H1 (cell line): Measurements from ENCODE around the gene RRM2. TPM values are rescaled to one million over a fixed set of nuclear protein-coding genes. Genes with fewer than 3 reads are reported as not detected.

ENCODE experiments used
- CTCF ChIA-PET: fragments of 300-600 bp; sonication (Branson Sonifier 250); formaldehyde crosslinking; loops from one replicate; lab custom pipeline; 2021; ENCODE audit not compliant: partially characterized antibody; lab: Charles Lee
- POLR2A ChIA-PET: fragments of 300-600 bp; sonication (Branson Sonifier 250); formaldehyde crosslinking; loops from one replicate; lab custom pipeline; 2021; ENCODE audit warnings: inconsistent platforms; ENCODE audit not compliant: partially characterized antibody; lab: Charles Lee
- DNase-seq, 2 experiments: peaks; one replicate each; pipeline versions ENCODE4 v3.0.0 to v3.0.0-alpha.2; 2010 to 2022; ENCODE audit warnings: low spot score in 2 of 2, low read depth in 1 of 2, mixed read lengths in 1 of 2
- FAIRE-seq: peaks from 2 replicates; lab custom pipeline; 2011; peaks lifted over from hg19 to GRCh38; lab: Jason Lieb, UNC
- H2AFZ ChIP-seq: 2 replicates; pipeline ENCODE4 v1.8.1; 2012; ENCODE audit warnings: low read length, inconsistent platforms
- H2AK5ac ChIP-seq: 2 replicates; pipeline ENCODE4 v1.6.1; 2013; ENCODE audit warnings: low read depth, low read length
- H2BK120ac ChIP-seq: replicated peaks from 2 replicates; pipeline ENCODE3; 2013; ENCODE audit warnings: low read depth, low read length, inconsistent platforms
- H2BK12ac ChIP-seq: 2 replicates; pipeline ENCODE4 v1.6.1; 2013; ENCODE audit warnings: low read depth, low read length
- H2BK15ac ChIP-seq: 2 replicates; pipeline ENCODE4 v1.6.1; 2013; ENCODE audit warnings: low read length
- H2BK20ac ChIP-seq: 2 replicates; pipeline ENCODE4 v1.6.1; 2013; ENCODE audit warnings: low read length
- H2BK5ac ChIP-seq: 2 replicates; pipeline ENCODE4 v1.6.1; 2013; ENCODE audit warnings: low read depth, low read length
- H3K14ac ChIP-seq: 2 replicates; pipeline ENCODE4 v1.6.1; 2013; ENCODE audit warnings: inconsistent platforms; ENCODE audit not compliant: insufficient read length
- H3K18ac ChIP-seq: 2 replicates; pipeline ENCODE4 v1.6.1; 2013; ENCODE audit warnings: low read length; ENCODE audit errors: extremely low read depth
- H3K23ac ChIP-seq: 2 replicates; pipeline ENCODE4 v1.6.1; 2013; ENCODE audit warnings: inconsistent platforms; ENCODE audit not compliant: insufficient read length
- H3K23me2 ChIP-seq: 2 replicates; pipeline ENCODE4 v1.6.1; 2013; ENCODE audit warnings: low read depth, low read length
- H3K27ac ChIP-seq: 2 replicates; pipeline ENCODE4 v1.6.1; 2011; ENCODE audit warnings: low read depth, low read length, inconsistent platforms
- H3K27me3 ChIP-seq, 4 experiments: replicated peaks in 1 of 4; 1 replicate in 1 of 4; 2 replicates in 3 of 4; pipeline versions ENCODE4 v1.6.1 to v1.8.1; 2011 to 2013; ENCODE audit warnings: low read length in 3 of 4, mild to moderate bottlenecking in 3 of 4, inconsistent platforms in 2 of 4, mixed read lengths in 2 of 4, moderate library complexity in 1 of 4; ENCODE audit not compliant: control insufficient read depth in 3 of 4, insufficient read depth in 3 of 4; ENCODE audit errors: extremely low read depth in 1 of 4
- H3K36me3 ChIP-seq, 4 experiments: 2 replicates each; pipeline versions ENCODE4 v1.6.1 to v1.8.1; 2011 to 2013; ENCODE audit warnings: mild to moderate bottlenecking in 4 of 4, low read length in 3 of 4, moderate library complexity in 2 of 4, control low read depth in 1 of 4, inconsistent platforms in 1 of 4; ENCODE audit not compliant: insufficient read depth in 4 of 4, control insufficient read depth in 2 of 4
- H3K4ac ChIP-seq: replicated peaks from 2 replicates; pipeline ENCODE3; 2013; ENCODE audit warnings: low read length, low read depth, mixed read lengths, inconsistent platforms; ENCODE audit not compliant: insufficient read length
- H3K4me1 ChIP-seq, 4 experiments: replicated peaks in 1 of 4; 1 replicate in 1 of 4; 2 replicates in 3 of 4; pipeline versions ENCODE4 v1.6.1 to v1.8.1; 2011 to 2013; ENCODE audit warnings: low read length in 3 of 4, inconsistent platforms in 2 of 4, mixed read lengths in 1 of 4; ENCODE audit not compliant: insufficient read depth in 4 of 4, control insufficient read depth in 3 of 4
- H3K4me2 ChIP-seq, 2 experiments: 2 replicates each; pipeline versions ENCODE4 v1.6.1 to v1.8.1; 2011 to 2013; ENCODE audit warnings: low read depth in 2 of 2, low read length in 2 of 2, control low read depth in 1 of 2, inconsistent platforms in 1 of 2, mild to moderate bottlenecking in 1 of 2; ENCODE audit not compliant: insufficient read depth in 1 of 2
- H3K4me3 ChIP-seq, 4 experiments: fragments of 200-600, 300-600 bp in 1 of 4; sonication (generic), shearing (Covaris generic), sonication (Bioruptor Twin) in 1 of 4; 2 replicates each; pipeline versions ENCODE4 v1.5.1 to v1.8.1; 2011 to 2016; ENCODE audit warnings: low read length in 4 of 4, low read depth in 3 of 4, control low read depth in 2 of 4, inconsistent platforms in 2 of 4, mild to moderate bottlenecking in 2 of 4, mixed read lengths in 1 of 4, moderate library complexity in 1 of 4; ENCODE audit not compliant: insufficient read depth in 2 of 4; ENCODE audit errors: extremely low read depth in 1 of 4
- H3K56ac ChIP-seq: replicated peaks from 2 replicates; pipeline ENCODE3; 2013; ENCODE audit warnings: low read depth, mild to moderate bottlenecking, mixed read lengths, low read length, inconsistent platforms; ENCODE audit not compliant: insufficient read length
- H3K79me1 ChIP-seq: 2 replicates; pipeline ENCODE4 v1.6.1; 2013; ENCODE audit warnings: low read depth, low read length, control low read depth
- H3K79me2 ChIP-seq, 2 experiments: 2 replicates each; pipeline versions ENCODE4 v1.6.1 to v1.8.1; 2012 to 2013; ENCODE audit warnings: low read length in 2 of 2, mild to moderate bottlenecking in 2 of 2, inconsistent platforms in 1 of 2; ENCODE audit not compliant: insufficient read depth in 2 of 2, control insufficient read depth in 1 of 2
- H3K9ac ChIP-seq, 4 experiments: replicated peaks in 1 of 4; 1 replicate in 1 of 4; 2 replicates in 3 of 4; pipeline versions ENCODE4 v1.6.1 to v1.8.1; 2011 to 2013; ENCODE audit warnings: low read depth in 3 of 4, low read length in 3 of 4, control low read depth in 2 of 4, mild to moderate bottlenecking in 2 of 4, moderate library complexity in 2 of 4, inconsistent platforms in 1 of 4; ENCODE audit errors: extremely low read depth in 1 of 4
- H3K9me3 ChIP-seq, 2 experiments: 2 replicates each; pipeline versions ENCODE4 v1.6.1 to v1.8.1; 2012 to 2013; ENCODE audit warnings: mild to moderate bottlenecking in 2 of 2, moderate library complexity in 2 of 2, control low read depth in 1 of 2, inconsistent platforms in 1 of 2, low read depth in 1 of 2, low read length in 1 of 2, mixed read lengths in 1 of 2; ENCODE audit not compliant: insufficient read depth in 2 of 2
- H4K20me1 ChIP-seq, 2 experiments: replicated peaks in 1 of 2; 2 replicates each; pipeline versions ENCODE3 to v1.8.1; 2011 to 2013; ENCODE audit warnings: inconsistent platforms in 2 of 2, low read length in 2 of 2, mild to moderate bottlenecking in 1 of 2; ENCODE audit not compliant: insufficient read depth in 2 of 2, control insufficient read depth in 1 of 2
- H4K5ac ChIP-seq: 2 replicates; pipeline ENCODE4 v1.6.1; 2013; ENCODE audit warnings: low read length, low read depth, mixed read lengths, inconsistent platforms; ENCODE audit not compliant: insufficient read length
- H4K8ac ChIP-seq: 2 replicates; pipeline ENCODE4 v1.8.0; 2013; ENCODE audit warnings: mild to moderate bottlenecking, moderate library complexity, low read length, inconsistent platforms; ENCODE audit not compliant: insufficient read depth; ENCODE audit errors: extremely low read depth
- H4K91ac ChIP-seq: replicated peaks from 2 replicates; pipeline ENCODE3; 2013; ENCODE audit warnings: low read length, mixed read lengths, inconsistent platforms; ENCODE audit not compliant: insufficient read length
- CHD1 ChIP-seq: IDR thresholded peaks from 2 replicates; pipeline ENCODE4 v1.6.1; 2012; ENCODE audit warnings: low read depth, low read length, improper control_type of control experiment
- CTCF ChIP-seq, 3 experiments: IDR thresholded peaks; 1 replicate in 2 of 3; 2 replicates in 1 of 3; pipeline versions ENCODE4 v1.5.1 to v1.6.1; 2011; ENCODE audit warnings: low read length in 3 of 3, mild to moderate bottlenecking in 3 of 3, inconsistent platforms in 2 of 3, low read depth in 1 of 3, moderate library complexity in 1 of 3; ENCODE audit not compliant: insufficient read depth in 1 of 3; ENCODE audit errors: control extremely low read depth in 1 of 3
- KDM4A ChIP-seq: IDR thresholded peaks from one replicate; pipeline ENCODE4 v1.7.1; 2012; ENCODE audit warnings: low read depth, mild to moderate bottlenecking, moderate library complexity, low read length, inconsistent platforms; ENCODE audit not compliant: severe bottlenecking
- POU5F1 ChIP-seq: IDR thresholded peaks from 2 replicates; pipeline ENCODE4 v1.6.1; 2011; ENCODE audit warnings: low read depth, mild to moderate bottlenecking, low read length, moderate library complexity
- SUZ12 ChIP-seq: fragments of 200-600 bp; sonication (generic); IDR thresholded peaks from 2 replicates; pipeline ENCODE4 v1.6.1; 2012; ENCODE audit warnings: mild to moderate bottlenecking, inconsistent platforms, low read length, moderate library complexity, mixed read lengths
- WGBS, 2 experiments: shearing (Covaris generic) in 1 of 2; methylation state at CpG; one replicate each; pipeline versions ENCODE4 v1.1.6 to v1.1.7; 2013 to 2015; ENCODE audit warnings: low lambda C conversion rate in 2 of 2, mixed read lengths in 2 of 2, inconsistent platforms in 1 of 2, low coverage in 1 of 2, missing lambda C conversion rate in 1 of 2; ENCODE audit not compliant: insufficient replicate concordance in 2 of 2, insufficient coverage in 1 of 2, insufficient read length in 1 of 2; ENCODE audit errors: extremely low coverage in 1 of 2, missing lambda C conversion rate in 1 of 2; 5-methylcytosine and 5-hydroxymethylcytosine counted together
- polyA plus RNA-seq, 7 experiments: library from polyadenylated mRNA; depleted of rRNA in 3 of 7; stranded (reverse) in 5 of 7; unstranded in 2 of 7; fragments of >200 nt in 5 of 7; fragments of 200-250 nt in 2 of 7; gene quantifications; 1 replicate in 5 of 7; 2 replicates in 1 of 7; 4 replicates in 1 of 7; pipeline versions ENCODE4 v1.2.1 to v1.2.3, GENCODE V29; 2011 to 2013; ENCODE audit warnings: missing spikeins in 2 of 7, mixed read lengths in 2 of 7
- total RNA-seq: library from RNA; stranded (reverse); fragmentation: NEBNext Ultra II Directional; extraction: Animal tissue kit (Norgen Biotek cat#: 25700); gene quantifications from 2 replicates; pipeline ENCODE4 v1.2.1, GENCODE V29; 2021

Gene RRM2
- total and polyA plus RNA-seq, 2 of the 8 experiments (the other 6 are each of a cell fraction or from before 2014, with no cell fraction given) = 37.7 to 215 TPM

GRCh38 chr2:10079266-10079869 is 43.2 kb upstream of the RRM2 start:
- Histone ChIP-seq H3K4me3 (peak overlapping the region; percentile 29 to 68 (median 38)), H3K27me3 (peaks cover 14 to 32% (median 25%) of the 10 kb centered on the region in 4 experiments), H3K14ac (no peak overlapping the region), H2AFZ (peak overlapping the region; percentile 2; the same call in 1 of the 2 replicates), H3K23me2 (peaks cover 10% of the 10 kb centered on the region; the same call in 1 of the 2 replicates), H3K56ac (no peak overlapping the region), H2AK5ac (no peak overlapping the region), H2BK5ac (no peak overlapping the region), H4K20me1 (no peaks in the 10 kb centered on the region), H4K91ac (no peak overlapping the region), H3K4me1 (peaks cover 0 to 7% (median 4%) of the 10 kb centered on the region in 4 experiments; a peak in 2 of 7 replicates), H3K9ac (no peak overlapping the region), H3K9me3 (no peaks in the 10 kb centered on the region), H4K8ac (no peak overlapping the region), H3K4ac (no peak overlapping the region), H3K79me2 (no peaks in the 10 kb centered on the region), H3K79me1 (no peaks in the 10 kb centered on the region), H4K5ac (no peak overlapping the region), H3K18ac (peak overlapping the region; percentile 71; the same call in 1 of the 2 replicates)
- FAIRE-seq (no peak), DNase-seq (peak in 1 of 2 experiments; percentile 74)
- ChIA-PET CTCF (interaction anchor here (0.6 to 20.0 kb wide), 11 partner anchors 9 to 356 kb away, joined by 3 to 429 read pairs (median 3); no protein-coding TSS in a partner anchor), POLR2A (interaction anchor here (0.7 to 1.9 kb wide), 4 partner anchors 8 to 44 kb away, joined by 3 to 8 read pairs (median 4); partner anchors contain the start of genes KLF11 and RRM2)
- TF ChIP-seq SUZ12 (peak; percentile 51), CHD1 (no peak), POU5F1 (no peak), KDM4A (peak; percentile 64), CTCF (IDR thresholded peaks at IDR 0.05; ENCODE audit: control extremely low read depth in 1 of 3, insufficient read depth in 1 of 3, low read depth in 1 of 3, low read length in 3 of 3) (no peak)
- TF ChIP-seq, all 59 proteins: peak for 2
- Histone ChIP-seq H3K4me2 (peak overlapping the region; percentile 66 to 71), H2BK12ac (no peak overlapping the region), H2BK15ac (no peak overlapping the region), H3K23ac (no peak overlapping the region), H2BK20ac (no peak overlapping the region), H3K27ac (no peak overlapping the region), H2BK120ac (no peak overlapping the region), H3K36me3 (no peaks in the 10 kb centered on the region)
- WGBS, 2 experiments = 6% methylated on average over 38 of the region's 53 CpGs; no CpG with 5 or more reads in 1 of the 2 experiments
